ENCODE data around the gene ADPRM.

The ADPRM gene

GRCh38 chr17:10735821-10736220, 38.4 kb downstream of the ADPRM start:
- no peak for DNase-seq (ENCODE audit: low read depth in 1 of 2, low spot score in 1 of 2)
- in situ Hi-C loops (cut with HindIII; ENCODE audit: low pct_unique_long_range_greater_than_20kb, low sequenced_read_pairs): no loop called here
- no peak for TF ChIP-seq JUND (IDR thresholded peaks at IDR 0.05; ENCODE audit: low read depth)

GRCh38 chr17:10737168-10737622, 39.8 kb downstream of the ADPRM start:
- DNase-seq (ENCODE audit: low read depth in 1 of 2, low spot score in 1 of 2): peak; percentile 33 to 58
- no peak for TF ChIP-seq JUND (IDR thresholded peaks at IDR 0.05; ENCODE audit: low read depth)
- in situ Hi-C loops (cut with HindIII; ENCODE audit: low pct_unique_long_range_greater_than_20kb, low sequenced_read_pairs): no loop called here

GRCh38 chr17:10737736-10738135, 40.3 kb downstream of the ADPRM start:
- TF ChIP-seq JUND (IDR thresholded peaks at IDR 0.05; ENCODE audit: low read depth): no peak
- no peak for DNase-seq (ENCODE audit: low read depth in 1 of 2, low spot score in 1 of 2)
- in situ Hi-C loops (cut with HindIII; ENCODE audit: low pct_unique_long_range_greater_than_20kb, low sequenced_read_pairs): no loop called here

GRCh38 chr17:10738521-10739258, 41.3 kb downstream of the ADPRM start:
- no peak for TF ChIP-seq JUND (IDR thresholded peaks at IDR 0.05; ENCODE audit: low read depth)
- DNase-seq (ENCODE audit: low read depth in 1 of 2, low spot score in 1 of 2): no peak
- in situ Hi-C loops (cut with HindIII; ENCODE audit: low pct_unique_long_range_greater_than_20kb, low sequenced_read_pairs): no loop called here

GRCh38 chr17:10739386-10739785, 42.0 kb downstream of the ADPRM start:
- DNase-seq (ENCODE audit: low read depth in 1 of 2, low spot score in 1 of 2): no peak
- in situ Hi-C loops (cut with HindIII; ENCODE audit: low pct_unique_long_range_greater_than_20kb, low sequenced_read_pairs): no loop called here
- TF ChIP-seq JUND (IDR thresholded peaks at IDR 0.05; ENCODE audit: low read depth): no peak

- DNase-seq (ENCODE audit: low read depth in 1 of 2, low spot score in 1 of 2): no peak
- in situ Hi-C loops (cut with HindIII; ENCODE audit: low pct_unique_long_range_greater_than_20kb, low sequenced_read_pairs): no loop called here
- TF ChIP-seq JUND (IDR thresholded peaks at IDR 0.05; ENCODE audit: low read depth): no peak
These were observed 44.2 kb downstream of the ADPRM start for GRCh38 chr17:10741416-10742135.

GRCh38 chr17:10742431-10742830, 45.0 kb downstream of the ADPRM start:
- DNase-seq (ENCODE audit: low read depth in 1 of 2, low spot score in 1 of 2): no peak
- no peak for TF ChIP-seq JUND (IDR thresholded peaks at IDR 0.05; ENCODE audit: low read depth)
- in situ Hi-C loops (cut with HindIII; ENCODE audit: low pct_unique_long_range_greater_than_20kb, low sequenced_read_pairs): no loop called here

GRCh38 chr17:10743316-10744009, 46.1 kb downstream of the ADPRM start:
- TF ChIP-seq JUND (IDR thresholded peaks at IDR 0.05; ENCODE audit: low read depth): no peak
- in situ Hi-C loops (cut with HindIII; ENCODE audit: low pct_unique_long_range_greater_than_20kb, low sequenced_read_pairs): no loop called here
- no peak for DNase-seq (ENCODE audit: low read depth in 1 of 2, low spot score in 1 of 2)

- no peak for TF ChIP-seq JUND (IDR thresholded peaks at IDR 0.05; ENCODE audit: low read depth)
These were observed 47.2 kb downstream of the ADPRM start for GRCh38 chr17:10744501-10745000.

GRCh38 chr17:10745231-10745630, 47.8 kb downstream of the ADPRM start:
- TF ChIP-seq JUND (IDR thresholded peaks at IDR 0.05; ENCODE audit: low read depth): no peak

More at GRCh38 chr17:10744501-10745000, 47.2 kb downstream of the ADPRM start:
- DNase-seq (ENCODE audit: low read depth in 1 of 2, low spot score in 1 of 2): no peak
- in situ Hi-C loops (cut with HindIII; ENCODE audit: low pct_unique_long_range_greater_than_20kb, low sequenced_read_pairs): no loop called here

GRCh38 chr17:10748531-10749181, 51.3 kb downstream of the ADPRM start:
- TF ChIP-seq JUND (IDR thresholded peaks at IDR 0.05; ENCODE audit: low read depth): no peak
- DNase-seq (ENCODE audit: low read depth in 1 of 2, low spot score in 1 of 2): no peak
- in situ Hi-C loops (cut with HindIII; ENCODE audit: low pct_unique_long_range_greater_than_20kb, low sequenced_read_pairs): no loop called here

More at GRCh38 chr17:10745231-10745630, 47.8 kb downstream of the ADPRM start:
- in situ Hi-C loops (cut with HindIII; ENCODE audit: low pct_unique_long_range_greater_than_20kb, low sequenced_read_pairs): no loop called here
- DNase-seq (ENCODE audit: low read depth in 1 of 2, low spot score in 1 of 2): no peak

GRCh38 chr17:10750210-10750609, 52.8 kb downstream of the ADPRM start:
- DNase-seq (ENCODE audit: low read depth in 1 of 2, low spot score in 1 of 2): no peak
- TF ChIP-seq JUND (IDR thresholded peaks at IDR 0.05; ENCODE audit: low read depth): no peak
- in situ Hi-C loops (cut with HindIII; ENCODE audit: low pct_unique_long_range_greater_than_20kb, low sequenced_read_pairs): no loop called here
